ENCODE data around the gene HMSD. TPM values are rescaled to one million over a fixed set of nuclear protein-coding genes. Genes with fewer than 3 reads are reported as not detected.

Gene HMSD
- total and polyA plus RNA-seq, 2 of the 13 experiments (the other 11 are each of a cell fraction or from before 2014, with no cell fraction given) = not detected

GRCh38 chr18:63905361-63905760, 43.7 kb upstream of the HMSD start:
- POLR2A ChIA-PET = no interaction called here
- BruUV-seq (replicated peaks) = no TSS peak
- H3K36me3 ChIP-seq (replicated peaks in 1 of 2; ENCODE audit: control insufficient read depth in 1 of 2, insufficient read depth in 2 of 2, low read length in 2 of 2) = no peaks in the 10 kb centered on the region
- no peak overlapping the region for H3K4me3 ChIP-seq (replicated peaks in 1 of 3; ENCODE audit: insufficient read depth in 1 of 3, low read depth in 2 of 3, low read length in 3 of 3)
- no peak overlapping the region for H2AFZ ChIP-seq (ENCODE audit: low read length)
- no peaks in the 10 kb centered on the region for H3K79me2 ChIP-seq (ENCODE audit: insufficient read depth, low read length)
- whole genome bisulfite sequencing (ENCODE audit: low lambda C conversion rate) = 62% methylated on average over 2 of the region's 2 CpGs
- TF ChIP-seq, protein P1, sequence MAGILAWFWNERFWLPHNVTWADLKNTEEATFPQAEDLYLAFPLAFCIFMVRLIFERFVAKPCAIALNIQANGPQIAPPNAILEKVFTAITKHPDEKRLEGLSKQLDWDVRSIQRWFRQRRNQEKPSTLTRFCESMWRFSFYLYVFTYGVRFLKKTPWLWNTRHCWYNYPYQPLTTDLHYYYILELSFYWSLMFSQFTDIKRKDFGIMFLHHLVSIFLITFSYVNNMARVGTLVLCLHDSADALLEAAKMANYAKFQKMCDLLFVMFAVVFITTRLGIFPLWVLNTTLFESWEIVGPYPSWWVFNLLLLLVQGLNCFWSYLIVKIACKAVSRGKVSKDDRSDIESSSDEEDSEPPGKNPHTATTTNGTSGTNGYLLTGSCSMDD (CRISPR knock-in tag; IDR thresholded peaks at IDR 0.05) = no peak
- no peak for TF ChIP-seq REPIN1 (CRISPR knock-in tag; IDR thresholded peaks at IDR 0.05; ENCODE audit: borderline replicate concordance, low read depth)
- TF ChIP-seq E2F5 (CRISPR knock-in tag; conservative IDR thresholded peaks at IDR 0.05) = no peak
- CTCF ChIA-PET (ENCODE audit: low intra/inter-chr PET ratio, low total read pairs) = no interaction called here
- ATAC-seq (no peak), FAIRE-seq (no peak), DNase-seq (ENCODE audit: low spot score) (no peak)
- H3K4me2 ChIP-seq (ENCODE audit: low read depth, low read length) = no peak overlapping the region
- H3K9me3 ChIP-seq (ENCODE audit: low read length) = no peaks in the 10 kb centered on the region
- in situ Hi-C loops (cut with HindIII; ENCODE audit: extremely low pct_ligation_motif_present, low pct_unique_long_range_greater_than_20kb) (no loop called here), intact Hi-C loops (cut with micrococcal nuclease; ENCODE audit: unreplicated experiment) (no loop called here)
- H3K4me1 ChIP-seq (ENCODE audit: insufficient read depth, low read length) = no peaks in the 10 kb centered on the region
- H4K20me1 ChIP-seq (ENCODE audit: insufficient read depth, low read length) = no peaks in the 10 kb centered on the region
- H3K27ac ChIP-seq (ENCODE audit: extremely low read length, insufficient read depth, low read length) = no peak overlapping the region
- no peak overlapping the region for H3K9ac ChIP-seq (ENCODE audit: insufficient read depth, low read depth, low read length)
- H3K27me3 ChIP-seq (ENCODE audit: control insufficient read depth in 1 of 2, insufficient read depth in 2 of 2, low read length in 2 of 2) = no peaks in the 10 kb centered on the region

GRCh38 chr18:63906056-63906455, 43.0 kb upstream of the HMSD start:
- 7% methylated on average over 1 of the region's 1 CpG for WGBS (ENCODE audit: low lambda C conversion rate)
- TF ChIP-seq, protein P2, sequence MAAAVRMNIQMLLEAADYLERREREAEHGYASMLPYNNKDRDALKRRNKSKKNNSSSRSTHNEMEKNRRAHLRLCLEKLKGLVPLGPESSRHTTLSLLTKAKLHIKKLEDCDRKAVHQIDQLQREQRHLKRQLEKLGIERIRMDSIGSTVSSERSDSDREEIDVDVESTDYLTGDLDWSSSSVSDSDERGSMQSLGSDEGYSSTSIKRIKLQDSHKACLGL (CRISPR knock-in tag; IDR thresholded peaks at IDR 0.05) = no peak
- CTCF ChIA-PET (ENCODE audit: low intra/inter-chr PET ratio, low total read pairs) = no interaction called here
- no peak for DNase-seq (ENCODE audit: low spot score)
- H3K4me1 ChIP-seq (ENCODE audit: insufficient read depth, low read length) = no peaks in the 10 kb centered on the region
- H3K36me3 ChIP-seq (replicated peaks in 1 of 2; ENCODE audit: control insufficient read depth in 1 of 2, insufficient read depth in 2 of 2, low read length in 2 of 2) = no peaks in the 10 kb centered on the region
- no TSS peak for BruUV-seq (replicated peaks)
- H3K9ac ChIP-seq (ENCODE audit: insufficient read depth, low read depth, low read length) = no peak overlapping the region
- no peaks in the 10 kb centered on the region for H3K9me3 ChIP-seq (ENCODE audit: low read length)
- POLR2A ChIA-PET = no interaction called here
- no peak overlapping the region for H3K4me2 ChIP-seq (ENCODE audit: low read depth, low read length)
- H3K27me3 ChIP-seq (ENCODE audit: control insufficient read depth in 1 of 2, insufficient read depth in 2 of 2, low read length in 2 of 2) = no peaks in the 10 kb centered on the region
- ATAC-seq = no peak
- H2AFZ ChIP-seq (ENCODE audit: low read length) = no peak overlapping the region
- no peak overlapping the region for H3K27ac ChIP-seq (ENCODE audit: extremely low read length, insufficient read depth, low read length)
- FAIRE-seq = no peak
- no peaks in the 10 kb centered on the region for H3K79me2 ChIP-seq (ENCODE audit: insufficient read depth, low read length)
- no peak overlapping the region for H3K4me3 ChIP-seq (replicated peaks in 1 of 3; ENCODE audit: insufficient read depth in 1 of 3, low read depth in 2 of 3, low read length in 3 of 3)
- intact Hi-C loops (cut with micrococcal nuclease; ENCODE audit: unreplicated experiment) (no loop called here), in situ Hi-C loops (cut with HindIII; ENCODE audit: extremely low pct_ligation_motif_present, low pct_unique_long_range_greater_than_20kb) (no loop called here)
- no peaks in the 10 kb centered on the region for H4K20me1 ChIP-seq (ENCODE audit: insufficient read depth, low read length)
